Measurements from ENCODE around the gene HSFY2. TPM values are rescaled to one million over a fixed set of nuclear protein-coding genes. Genes with fewer than 3 reads are reported as not detected.
"Not testable (repeated sequence)": the region's sequence is repeated elsewhere in the genome, so short reads cannot be mapped to it uniquely, and the experiment has no call there.

Gene HSFY2
- 0.06 TPM in 1 of 2 replicates, not detected in the other for polyA plus RNA-seq (2013)

GRCh38 chrY:18773635-18774034, at the start of gene HSFY2:
HSFY2 (minus strand) TSS chrY:18773735; CDS start chrY:18773618, 117 bp downstream.
- not testable (repeated sequence) for H2BK5ac ChIP-seq (ENCODE audit: low read depth, low read length, poor library complexity); H3K23ac ChIP-seq (ENCODE audit: low read length); H3K36me3 ChIP-seq (ENCODE audit: control insufficient read depth in 1 of 2, insufficient read depth in 2 of 2, low read length in 2 of 2); H3K4me3 ChIP-seq (ENCODE audit: low read depth, low read length); H3K4me2 ChIP-seq (ENCODE audit: low read length); H4K8ac ChIP-seq (ENCODE audit: low read depth, low read length); H3K27ac ChIP-seq (ENCODE audit: low read depth, low read length); H4K91ac ChIP-seq (ENCODE audit: low read depth, low read length); H2BK12ac ChIP-seq (ENCODE audit: low read length); H3K18ac ChIP-seq (ENCODE audit: low read length); H2BK120ac ChIP-seq (ENCODE audit: insufficient read depth, low read length, poor library complexity); H2AK5ac ChIP-seq (ENCODE audit: low read length); H3K4me1 ChIP-seq (ENCODE audit: control insufficient read depth in 1 of 2, insufficient read depth in 2 of 2, low read length in 2 of 2); H3K9me3 ChIP-seq (ENCODE audit: insufficient read depth, low read depth, low read length); H3K27me3 ChIP-seq (ENCODE audit: insufficient read depth, low read length); H3K9ac ChIP-seq (ENCODE audit: low read length); H3K4ac ChIP-seq (ENCODE audit: low read depth, low read length); H3K14ac ChIP-seq (ENCODE audit: low read length); H3K79me2 ChIP-seq (ENCODE audit: control insufficient read depth, insufficient read depth, low read length, poor library complexity); DNase-seq; H2AFZ ChIP-seq (ENCODE audit: insufficient read depth, low read length, poor library complexity); H4K12ac ChIP-seq (ENCODE audit: low read depth, low read length); H3K79me1 ChIP-seq (ENCODE audit: low read length)
- no CpG with 5 or more reads among the region's 1 CpG for WGBS (ENCODE audit: extremely low coverage, insufficient coverage, insufficient read length)

- not testable (repeated sequence) for H2BK120ac ChIP-seq (ENCODE audit: insufficient read depth, low read length, poor library complexity); H3K27ac ChIP-seq (ENCODE audit: low read depth, low read length); H3K14ac ChIP-seq (ENCODE audit: low read length); DNase-seq; H2AK5ac ChIP-seq (ENCODE audit: low read length); H3K9ac ChIP-seq (ENCODE audit: low read length); H4K12ac ChIP-seq (ENCODE audit: low read depth, low read length); H3K4ac ChIP-seq (ENCODE audit: low read depth, low read length); H3K79me1 ChIP-seq (ENCODE audit: low read length); H3K79me2 ChIP-seq (ENCODE audit: control insufficient read depth, insufficient read depth, low read length, poor library complexity); H3K18ac ChIP-seq (ENCODE audit: low read length); H3K4me3 ChIP-seq (ENCODE audit: low read depth, low read length); H3K36me3 ChIP-seq (ENCODE audit: control insufficient read depth in 1 of 2, insufficient read depth in 2 of 2, low read length in 2 of 2); H4K91ac ChIP-seq (ENCODE audit: low read depth, low read length); H2BK12ac ChIP-seq (ENCODE audit: low read length); H3K4me1 ChIP-seq (ENCODE audit: control insufficient read depth in 1 of 2, insufficient read depth in 2 of 2, low read length in 2 of 2); H3K27me3 ChIP-seq (ENCODE audit: insufficient read depth, low read length); H3K23ac ChIP-seq (ENCODE audit: low read length); H3K4me2 ChIP-seq (ENCODE audit: low read length); H2AFZ ChIP-seq (ENCODE audit: insufficient read depth, low read length, poor library complexity); H4K8ac ChIP-seq (ENCODE audit: low read depth, low read length); H2BK5ac ChIP-seq (ENCODE audit: low read depth, low read length, poor library complexity); H3K9me3 ChIP-seq (ENCODE audit: insufficient read depth, low read depth, low read length)
- WGBS (ENCODE audit: extremely low coverage, insufficient coverage, insufficient read length): no CpG with 5 or more reads among the region's 5 CpGs
These were observed 42.2 kb upstream of the HSFY2 start for GRCh38 chrY:18815751-18816150.

GRCh38 chrY:18788757-18789406, 15.3 kb upstream of the HSFY2 start:
- H3K18ac ChIP-seq (ENCODE audit: low read length); H3K36me3 ChIP-seq (ENCODE audit: control insufficient read depth in 1 of 2, insufficient read depth in 2 of 2, low read length in 2 of 2); H2BK5ac ChIP-seq (ENCODE audit: low read depth, low read length, poor library complexity); H3K9ac ChIP-seq (ENCODE audit: low read length); H3K79me1 ChIP-seq (ENCODE audit: low read length); H3K27me3 ChIP-seq (ENCODE audit: insufficient read depth, low read length); H3K79me2 ChIP-seq (ENCODE audit: control insufficient read depth, insufficient read depth, low read length, poor library complexity); H3K4me2 ChIP-seq (ENCODE audit: low read length); H4K8ac ChIP-seq (ENCODE audit: low read depth, low read length); DNase-seq; H2AFZ ChIP-seq (ENCODE audit: insufficient read depth, low read length, poor library complexity); H3K9me3 ChIP-seq (ENCODE audit: insufficient read depth, low read depth, low read length); H2BK120ac ChIP-seq (ENCODE audit: insufficient read depth, low read length, poor library complexity); H2AK5ac ChIP-seq (ENCODE audit: low read length); H3K4me3 ChIP-seq (ENCODE audit: low read depth, low read length); H3K23ac ChIP-seq (ENCODE audit: low read length); H2BK12ac ChIP-seq (ENCODE audit: low read length); H4K12ac ChIP-seq (ENCODE audit: low read depth, low read length); H4K91ac ChIP-seq (ENCODE audit: low read depth, low read length); H3K14ac ChIP-seq (ENCODE audit: low read length); H3K27ac ChIP-seq (ENCODE audit: low read depth, low read length); H3K4ac ChIP-seq (ENCODE audit: low read depth, low read length); H3K4me1 ChIP-seq (ENCODE audit: control insufficient read depth in 1 of 2, insufficient read depth in 2 of 2, low read length in 2 of 2): not testable (repeated sequence)
- no CpG with 5 or more reads among the region's 2 CpGs for WGBS (ENCODE audit: extremely low coverage, insufficient coverage, insufficient read length)

GRCh38 chrY:18754077-18754476, 19.5 kb downstream of the HSFY2 start:
- H2AK5ac ChIP-seq (ENCODE audit: low read length); H4K12ac ChIP-seq (ENCODE audit: low read depth, low read length); H3K9me3 ChIP-seq (ENCODE audit: insufficient read depth, low read depth, low read length); H3K4me2 ChIP-seq (ENCODE audit: low read length); H3K4me3 ChIP-seq (ENCODE audit: low read depth, low read length); H3K18ac ChIP-seq (ENCODE audit: low read length); H2BK12ac ChIP-seq (ENCODE audit: low read length); H3K36me3 ChIP-seq (ENCODE audit: control insufficient read depth in 1 of 2, insufficient read depth in 2 of 2, low read length in 2 of 2); H3K23ac ChIP-seq (ENCODE audit: low read length); H3K27me3 ChIP-seq (ENCODE audit: insufficient read depth, low read length); H4K91ac ChIP-seq (ENCODE audit: low read depth, low read length); H3K14ac ChIP-seq (ENCODE audit: low read length); H2AFZ ChIP-seq (ENCODE audit: insufficient read depth, low read length, poor library complexity); H3K79me1 ChIP-seq (ENCODE audit: low read length); H3K79me2 ChIP-seq (ENCODE audit: control insufficient read depth, insufficient read depth, low read length, poor library complexity); H3K4ac ChIP-seq (ENCODE audit: low read depth, low read length); H2BK5ac ChIP-seq (ENCODE audit: low read depth, low read length, poor library complexity); DNase-seq; H3K27ac ChIP-seq (ENCODE audit: low read depth, low read length); H4K8ac ChIP-seq (ENCODE audit: low read depth, low read length); H2BK120ac ChIP-seq (ENCODE audit: insufficient read depth, low read length, poor library complexity); H3K9ac ChIP-seq (ENCODE audit: low read length); H3K4me1 ChIP-seq (ENCODE audit: control insufficient read depth in 1 of 2, insufficient read depth in 2 of 2, low read length in 2 of 2): not testable (repeated sequence)
- no CpG with 5 or more reads among the region's 2 CpGs for WGBS (ENCODE audit: extremely low coverage, insufficient coverage, insufficient read length)
